BE2C (cell line): Measurements from ENCODE around the gene ACIN1.

Experiments
- DNase-seq: peaks from one replicate; pipeline ENCODE4 v3.0.0-alpha.2; 2020
- H3K27me3 ChIP-seq: fragments of 250-450 bp; sonication (Bioruptor Pico); 2 replicates; pipeline ENCODE4 v1.5.1; 2020; ENCODE audit warnings: mild to moderate bottlenecking
- H3K36me3 ChIP-seq: fragments of 250-450 bp; sonication (Bioruptor Pico); 2 replicates; pipeline ENCODE4 v1.5.1; 2020; ENCODE audit warnings: mild to moderate bottlenecking
- H3K4me1 ChIP-seq: fragments of 250-450 bp; sonication (Bioruptor Pico); 2 replicates; pipeline ENCODE4 v1.5.1; 2020
- H3K4me3 ChIP-seq: 2 replicates; pipeline ENCODE4 v1.5.1; 2011; ENCODE audit warnings: low read depth, low read length
- H3K9me3 ChIP-seq: fragments of 250-450 bp; sonication (Bioruptor Pico); 2 replicates; pipeline ENCODE4 v1.5.1; 2020
- CTCF ChIP-seq: IDR thresholded peaks from 2 replicates; pipeline ENCODE4 v1.5.1; 2012; ENCODE audit warnings: mild to moderate bottlenecking, low read depth, low read length

ACIN1 gene

GRCh38 chr14:23057757-23058653, 36.9 kb downstream of the ACIN1 start:
- peaks cover 11% of the 10 kb centered on the region for H3K4me1 ChIP-seq
- no peaks in the 10 kb centered on the region for H3K9me3 ChIP-seq
- peak; percentile 93 for TF ChIP-seq CTCF
- no peaks in the 10 kb centered on the region for H3K27me3 ChIP-seq
- peaks cover 54% of the 10 kb centered on the region for H3K36me3 ChIP-seq
- peak; percentile 94 for DNase-seq
- peak overlapping the region; percentile 79 for H3K4me3 ChIP-seq

- Histone ChIP-seq H3K36me3 (peaks cover 54% of the 10 kb centered on the region), H3K4me1 (peaks cover 11% of the 10 kb centered on the region)
- peak; percentile 88 for DNase-seq
Measured at GRCh38 chr14:23056956-23057756, 37.8 kb downstream of the ACIN1 start, which contains the start of gene CDH24. TSS of gene CDH24 (minus strand) at chr14:23057520. CDS start at chr14:23055733, 1,787 bp downstream.

GRCh38 chr14:23056145-23056955, 38.6 kb downstream of the ACIN1 start:
- peak; percentile 95 for TF ChIP-seq CTCF
- peaks cover 52% of the 10 kb centered on the region for H3K36me3 ChIP-seq
- peaks cover 11% of the 10 kb centered on the region for H3K4me1 ChIP-seq
- DNase-seq: peak; percentile 88
- no peaks in the 10 kb centered on the region for H3K27me3 ChIP-seq
- peak overlapping the region; percentile 79 for H3K4me3 ChIP-seq
- H3K9me3 ChIP-seq: no peaks in the 10 kb centered on the region

More at GRCh38 chr14:23056956-23057756, 37.8 kb downstream of the ACIN1 start, which contains the start of gene CDH24:
- TF ChIP-seq CTCF: no peak
- H3K4me3 ChIP-seq: peak within 1 kb of the TSS; percentile 79
- no peaks in the 10 kb centered on the region for H3K27me3 ChIP-seq
- H3K9me3 ChIP-seq: no peaks in the 10 kb centered on the region

- no peak for TF ChIP-seq CTCF
- Histone ChIP-seq H3K9me3 (no peaks in the 10 kb centered on the region), H3K36me3 (peaks cover 46% of the 10 kb centered on the region), H3K4me1 (peaks cover 11% of the 10 kb centered on the region), H3K4me3 (peak overlapping the region; percentile 79), H3K27me3 (no peaks in the 10 kb centered on the region)
- DNase-seq: peak; percentile 98
Measured at GRCh38 chr14:23055621-23056144, 39.3 kb downstream of the ACIN1 start.

- Histone ChIP-seq H3K4me3 (peak overlapping the region; percentile 79), H3K36me3 (peaks cover 48% of the 10 kb centered on the region), H3K4me1 (peaks cover 11% of the 10 kb centered on the region), H3K9me3 (no peaks in the 10 kb centered on the region), H3K27me3 (no peaks in the 10 kb centered on the region)
- no peak for TF ChIP-seq CTCF
- DNase-seq: no peak
Measured at GRCh38 chr14:23055147-23055550, 39.8 kb downstream of the ACIN1 start.
